ENCODE results near the gene PDX1.

GRCh38 chr13:27959976-27960361, 40.2 kb downstream of the PDX1 start:
- TF ChIP-seq FOS (IDR thresholded peaks at IDR 0.05; ENCODE audit: extremely low read depth, insufficient read length) (no peak), POLR2A (conservative IDR thresholded peaks at IDR 0.05) (no peak)

Data from K562 (cell line).